ENCODE measurements around the gene CNTFR. TPM values are rescaled to one million over a fixed set of nuclear protein-coding genes. Genes with fewer than 3 reads are reported as not detected.

CNTFR gene
- total and polyA plus RNA-seq, 2 experiments from 2014 or later, result 0.73 to 1.9 TPM

- Mint-ChIP-seq H3K4me1 (peaks cover 42% of the 10 kb centered on the region), H3K36me3 (ENCODE audit: low read depth) (no peaks in the 10 kb centered on the region), H3K27ac (no peak overlapping the region), H3K27me3 (ENCODE audit: insufficient read depth, low read depth, poor library complexity) (peaks cover 64% of the 10 kb centered on the region), H3K9me3 (no peaks in the 10 kb centered on the region), H3K4me3 (peak overlapping the region; percentile 46; the same call in 1 of the 3 replicates)
- DNase-seq (ENCODE audit: low spot score) (no peak), ATAC-seq (no peak)
- peaks cover 44% of the 10 kb centered on the region for H3K4me1 ChIP-seq (ENCODE audit: insufficient read depth)
- no peaks in the 10 kb centered on the region for H3K79me2 ChIP-seq (replicated peaks; ENCODE audit: insufficient read depth)
- peak overlapping the region; percentile 62; the same call in 1 of the 2 replicates for H3K4me3 ChIP-seq
- TF ChIP-seq NANOG (IDR thresholded peaks at IDR 0.05; ENCODE audit: borderline replicate concordance), result no peak
- TF ChIP-seq, protein P1, sequence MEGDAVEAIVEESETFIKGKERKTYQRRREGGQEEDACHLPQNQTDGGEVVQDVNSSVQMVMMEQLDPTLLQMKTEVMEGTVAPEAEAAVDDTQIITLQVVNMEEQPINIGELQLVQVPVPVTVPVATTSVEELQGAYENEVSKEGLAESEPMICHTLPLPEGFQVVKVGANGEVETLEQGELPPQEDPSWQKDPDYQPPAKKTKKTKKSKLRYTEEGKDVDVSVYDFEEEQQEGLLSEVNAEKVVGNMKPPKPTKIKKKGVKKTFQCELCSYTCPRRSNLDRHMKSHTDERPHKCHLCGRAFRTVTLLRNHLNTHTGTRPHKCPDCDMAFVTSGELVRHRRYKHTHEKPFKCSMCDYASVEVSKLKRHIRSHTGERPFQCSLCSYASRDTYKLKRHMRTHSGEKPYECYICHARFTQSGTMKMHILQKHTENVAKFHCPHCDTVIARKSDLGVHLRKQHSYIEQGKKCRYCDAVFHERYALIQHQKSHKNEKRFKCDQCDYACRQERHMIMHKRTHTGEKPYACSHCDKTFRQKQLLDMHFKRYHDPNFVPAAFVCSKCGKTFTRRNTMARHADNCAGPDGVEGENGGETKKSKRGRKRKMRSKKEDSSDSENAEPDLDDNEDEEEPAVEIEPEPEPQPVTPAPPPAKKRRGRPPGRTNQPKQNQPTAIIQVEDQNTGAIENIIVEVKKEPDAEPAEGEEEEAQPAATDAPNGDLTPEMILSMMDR (conservative IDR thresholded peaks at IDR 0.05; ENCODE audit: low read depth in 2 of 2), result no peak
- TF ChIP-seq EZH2 (IDR thresholded peaks at IDR 0.05; ENCODE audit: low read depth, unreplicated experiment), result no peak
- TF ChIP-seq REST (IDR thresholded peaks at IDR 0.05; ENCODE audit: unreplicated experiment), result no peak
- TF ChIP-seq EZH2phosphoT487 (IDR thresholded peaks at IDR 0.05; ENCODE audit: unreplicated experiment), result no peak
- no peak for TF ChIP-seq ETS1 (IDR thresholded peaks at IDR 0.05)
- TF ChIP-seq POLR2AphosphoS5 (IDR thresholded peaks at IDR 0.05; ENCODE audit: low read depth), result no peak
- TF ChIP-seq STAT1 (IDR thresholded peaks at IDR 0.05; ENCODE audit: unreplicated experiment), result no peak
- no peak for TF ChIP-seq CREB1 (CRISPR knock-in tag; IDR thresholded peaks at IDR 0.05; ENCODE audit: low read depth)
- no peak for TF ChIP-seq ZNF114 (CRISPR knock-in tag; IDR thresholded peaks at IDR 0.05)
- TF ChIP-seq ZNF331 (CRISPR knock-in tag; IDR thresholded peaks at IDR 0.05; ENCODE audit: low read depth), result no peak
- TF ChIP-seq ZNF462 (CRISPR knock-in tag; IDR thresholded peaks at IDR 0.05), result no peak
- no peak for TF ChIP-seq JUNB (IDR thresholded peaks at IDR 0.05; ENCODE audit: unreplicated experiment)
- peaks cover 11% of the 10 kb centered on the region; the same call in 1 of the 2 replicates for H3F3A ChIP-seq (replicated peaks; ENCODE audit: low read depth)
- no peak overlapping the region for H2AFZ ChIP-seq
- H3K4me2 ChIP-seq, result peak overlapping the region; percentile 90
- no peaks in the 10 kb centered on the region for H3K9me2 ChIP-seq (ENCODE audit: insufficient read depth)
- H4K20me1 ChIP-seq (replicated peaks; ENCODE audit: insufficient read depth), result peaks cover 7% of the 10 kb centered on the region; the same call in 1 of the 2 replicates
- peaks cover 90% of the 10 kb centered on the region for H3K27me3 ChIP-seq (ENCODE audit: insufficient read depth)
- no peak overlapping the region for H3K27ac ChIP-seq (ENCODE audit: low read depth)
- no peaks in the 10 kb centered on the region for H3K36me3 ChIP-seq (ENCODE audit: insufficient read depth)
These were observed 9.7 kb downstream of the CNTFR start for GRCh38 chr9:34579808-34580163.

All from GM23338 (cell line).